K562 (cell line): ENCODE measurements around the gene IRX5. TPM values are rescaled to one million over a fixed set of nuclear protein-coding genes. Genes with fewer than 3 reads are reported as not detected.
A peak's percentile ranks its signal among the peaks of the same experiment; 100 is the strongest.

ENCODE experiments used
- ARID1B ChIP-seq: fragments of 450-650 bp; IDR thresholded peaks from 2 replicates; pipeline ENCODE4 v1.6.1; 2016; ENCODE audit warnings: antibody characterized with exemption, mild to moderate bottlenecking, inconsistent platforms
- CBFA2T2 ChIP-seq: fragments of 450-650 bp; conservative IDR thresholded peaks from 2 replicates; pipeline ENCODE4 v1.6.1; 2017; ENCODE audit warnings: mild to moderate bottlenecking
- CBFA2T3 ChIP-seq: fragments of 450-650 bp; IDR thresholded peaks from 2 replicates; pipeline ENCODE4 v1.6.1; 2017
- DNMT1 ChIP-seq: fragments of 450-650 bp; IDR thresholded peaks from 2 replicates; pipeline ENCODE4 v1.6.1; 2016; ENCODE audit warnings: antibody characterized with exemption, mild to moderate bottlenecking
- EP400 ChIP-seq: fragments of 450-650 bp; IDR thresholded peaks from 2 replicates; pipeline ENCODE4 v1.6.1; 2017; ENCODE audit warnings: antibody characterized with exemption, mild to moderate bottlenecking, moderate library complexity
- HDAC1 ChIP-seq, 2 experiments: fragments of 450-650 bp; IDR thresholded peaks; 2 replicates each; pipeline ENCODE4 v1.6.1; 2016 to 2017; ENCODE audit warnings: inconsistent platforms in 1 of 2, mild to moderate bottlenecking in 1 of 2, moderate library complexity in 1 of 2
- MCM3 ChIP-seq: fragments of 450-650 bp; IDR thresholded peaks from 2 replicates; pipeline ENCODE4 v1.6.1; 2016
- MEIS2 ChIP-seq: fragments of 450-650 bp; IDR thresholded peaks from 2 replicates; pipeline ENCODE4 v1.6.1; 2014; ENCODE audit warnings: mild to moderate bottlenecking; ENCODE audit not compliant: partially characterized antibody
- MYNN ChIP-seq, 2 experiments: sonication (generic); formaldehyde crosslinking in 1 of 2; IDR thresholded peaks; 2 replicates each; pipeline versions ENCODE4 v1.5.0 to v1.6.1; 2016 to 2020; ENCODE audit warnings: antibody characterized with exemption in 1 of 2, missing genetic modification reagents in 1 of 2
- SMARCA4 ChIP-seq: fragments of 450-650 bp; IDR thresholded peaks from 2 replicates; pipeline ENCODE4 v1.6.1; 2016
- SOX6 ChIP-seq: fragments of 450-650 bp; IDR thresholded peaks from 2 replicates; pipeline ENCODE4 v1.6.1; 2014; ENCODE audit warnings: mild to moderate bottlenecking
- TFE3 ChIP-seq: fragments of 450-650 bp; formaldehyde crosslinking; IDR thresholded peaks from 2 replicates; pipeline ENCODE4 v1.4.0; 2020; ENCODE audit warnings: mild to moderate bottlenecking, mixed read lengths
- ZNF695 ChIP-seq: fragments of 450-650 bp; formaldehyde crosslinking; IDR thresholded peaks from 2 replicates; pipeline ENCODE4 v1.4.0; 2020; ENCODE audit warnings: mild to moderate bottlenecking, moderate library complexity
- polyA plus RNA-seq, 8 experiments: library from polyadenylated mRNA; depleted of rRNA in 4 of 8; stranded (reverse) in 5 of 8; unstranded in 3 of 8; fragments of >200 nt; fragmentation: Nextera tagmentation in 2 of 8; fragmentation: Illumina TruSeq in 1 of 8; extraction: Ambion mirVana in 2 of 8; extraction: Trizol in 1 of 8; gene quantifications; 2 replicates each; pipeline versions ENCODE4 v1.2.1 to v1.2.3, GENCODE V29; 2011 to 2014; ENCODE audit warnings: inconsistent platforms in 1 of 8, missing spikeins in 1 of 8
- total RNA-seq, 7 experiments: library from RNA; depleted of rRNA in 6 of 7; stranded (reverse); fragments of >200 nt in 6 of 7; fragmentation: Illumina TruSeq in 2 of 7; extraction: Trizol in 2 of 7; gene quantifications; 2 replicates each; pipeline versions ENCODE4 v1.2.1 to v1.2.3, GENCODE V29; 2011 to 2021; ENCODE audit warnings: low replicate concordance in 1 of 7
- TF ChIP-seq, protein P1 (sequence below), 2 experiments: fragments of 450-650 bp in 1 of 2; sonication (generic) in 1 of 2; formaldehyde crosslinking in 1 of 2; IDR thresholded peaks; 2 replicates each; pipeline versions ENCODE4 v1.7.1 to v1.9.0; 2016 to 2022; ENCODE audit warnings: inconsistent platforms in 1 of 2, mild to moderate bottlenecking in 1 of 2, missing genetic modification reagents in 1 of 2
- TF ChIP-seq, protein P2 (sequence below): fragments of 450-650 bp; IDR thresholded peaks from 2 replicates; pipeline ENCODE4 v1.6.1; 2016

Gene IRX5
- total and polyA plus RNA-seq, 9 of the 15 experiments (the other 6 are each of a cell fraction or from before 2014, with no cell fraction given), result 0.20 to 4.2 (median 0.94) TPM

DNA sequence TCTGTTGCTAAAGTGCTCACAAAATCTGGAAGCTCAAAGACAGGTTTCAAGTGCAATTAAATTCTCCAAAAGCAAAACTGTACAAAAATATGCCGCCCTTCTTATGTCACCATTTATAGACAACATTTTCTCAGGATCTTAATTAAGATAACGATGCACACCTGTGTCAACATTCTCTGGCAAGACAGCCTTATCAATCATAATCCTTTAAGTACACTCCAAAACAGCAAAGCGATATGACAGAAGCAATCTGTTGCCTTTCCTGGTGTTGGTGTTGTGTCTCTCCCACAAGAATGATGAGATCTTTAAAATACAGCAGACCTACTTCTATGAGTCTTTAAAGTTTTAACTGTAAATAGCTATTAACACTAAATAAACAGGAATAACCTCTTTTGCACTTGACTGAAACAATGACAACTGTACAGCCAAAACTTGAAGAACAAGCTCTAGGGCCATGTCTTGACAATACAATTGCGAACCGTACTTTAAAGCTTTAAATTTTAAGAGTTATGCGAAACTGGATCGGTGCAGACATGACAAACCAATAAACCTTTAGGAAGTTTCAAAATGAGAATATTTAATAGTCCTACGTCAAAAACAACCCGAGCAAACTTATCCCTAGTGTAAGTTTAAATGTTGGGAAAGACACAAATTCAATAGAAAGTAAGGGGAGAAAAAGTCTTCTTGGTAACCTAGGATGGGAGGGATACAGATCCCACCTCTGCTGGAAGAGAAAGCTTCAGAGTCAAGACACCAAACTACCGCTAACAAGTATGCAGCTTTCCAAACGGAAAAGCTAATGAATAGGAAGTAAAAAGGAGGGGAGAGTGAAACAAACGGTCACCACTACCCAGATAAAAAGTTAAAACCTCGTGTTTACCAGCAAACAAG lies 3.3 kb upstream of the IRX5 start (continued):
- TF ChIP-seq, protein P1, sequence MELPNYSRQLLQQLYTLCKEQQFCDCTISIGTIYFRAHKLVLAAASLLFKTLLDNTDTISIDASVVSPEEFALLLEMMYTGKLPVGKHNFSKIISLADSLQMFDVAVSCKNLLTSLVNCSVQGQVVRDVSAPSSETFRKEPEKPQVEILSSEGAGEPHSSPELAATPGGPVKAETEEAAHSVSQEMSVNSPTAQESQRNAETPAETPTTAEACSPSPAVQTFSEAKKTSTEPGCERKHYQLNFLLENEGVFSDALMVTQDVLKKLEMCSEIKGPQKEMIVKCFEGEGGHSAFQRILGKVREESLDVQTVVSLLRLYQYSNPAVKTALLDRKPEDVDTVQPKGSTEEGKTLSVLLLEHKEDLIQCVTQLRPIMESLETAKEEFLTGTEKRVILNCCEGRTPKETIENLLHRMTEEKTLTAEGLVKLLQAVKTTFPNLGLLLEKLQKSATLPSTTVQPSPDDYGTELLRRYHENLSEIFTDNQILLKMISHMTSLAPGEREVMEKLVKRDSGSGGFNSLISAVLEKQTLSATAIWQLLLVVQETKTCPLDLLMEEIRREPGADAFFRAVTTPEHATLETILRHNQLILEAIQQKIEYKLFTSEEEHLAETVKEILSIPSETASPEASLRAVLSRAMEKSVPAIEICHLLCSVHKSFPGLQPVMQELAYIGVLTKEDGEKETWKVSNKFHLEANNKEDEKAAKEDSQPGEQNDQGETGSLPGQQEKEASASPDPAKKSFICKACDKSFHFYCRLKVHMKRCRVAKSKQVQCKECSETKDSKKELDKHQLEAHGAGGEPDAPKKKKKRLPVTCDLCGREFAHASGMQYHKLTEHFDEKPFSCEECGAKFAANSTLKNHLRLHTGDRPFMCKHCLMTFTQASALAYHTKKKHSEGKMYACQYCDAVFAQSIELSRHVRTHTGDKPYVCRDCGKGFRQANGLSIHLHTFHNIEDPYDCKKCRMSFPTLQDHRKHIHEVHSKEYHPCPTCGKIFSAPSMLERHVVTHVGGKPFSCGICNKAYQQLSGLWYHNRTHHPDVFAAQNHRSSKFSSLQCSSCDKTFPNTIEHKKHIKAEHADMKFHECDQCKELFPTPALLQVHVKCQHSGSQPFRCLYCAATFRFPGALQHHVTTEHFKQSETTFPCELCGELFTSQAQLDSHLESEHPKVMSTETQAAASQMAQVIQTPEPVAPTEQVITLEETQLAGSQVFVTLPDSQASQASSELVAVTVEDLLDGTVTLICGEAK (IDR thresholded peaks at IDR 0.05), result peak; percentile 51; the same call in 1 of the 2 replicates
- TF ChIP-seq, protein P1 (CRISPR knock-in tag; IDR thresholded peaks at IDR 0.05), result no peak
- peak; percentile 84 for TF ChIP-seq MEIS2
- no peak for TF ChIP-seq ZNF695
- peak; percentile 67 for TF ChIP-seq ARID1B
- no peak for TF ChIP-seq MCM3
- peak; percentile 66 for TF ChIP-seq SMARCA4
- peak; percentile 60 for TF ChIP-seq CBFA2T2
- peak; percentile 77 for TF ChIP-seq CBFA2T3
- TF ChIP-seq MYNN (IDR thresholded peaks at IDR 0.05), result no peak
- TF ChIP-seq MYNN (CRISPR knock-in tag; IDR thresholded peaks at IDR 0.05), result no peak
- TF ChIP-seq SOX6, result peak; percentile 48; the same call in 1 of the 2 replicates
- no peak for TF ChIP-seq TFE3 (CRISPR knock-in tag)
- TF ChIP-seq, protein P2, sequence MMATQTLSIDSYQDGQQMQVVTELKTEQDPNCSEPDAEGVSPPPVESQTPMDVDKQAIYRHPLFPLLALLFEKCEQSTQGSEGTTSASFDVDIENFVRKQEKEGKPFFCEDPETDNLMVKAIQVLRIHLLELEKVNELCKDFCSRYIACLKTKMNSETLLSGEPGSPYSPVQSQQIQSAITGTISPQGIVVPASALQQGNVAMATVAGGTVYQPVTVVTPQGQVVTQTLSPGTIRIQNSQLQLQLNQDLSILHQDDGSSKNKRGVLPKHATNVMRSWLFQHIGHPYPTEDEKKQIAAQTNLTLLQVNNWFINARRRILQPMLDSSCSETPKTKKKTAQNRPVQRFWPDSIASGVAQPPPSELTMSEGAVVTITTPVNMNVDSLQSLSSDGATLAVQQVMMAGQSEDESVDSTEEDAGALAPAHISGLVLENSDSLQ, result peak; percentile 45
- TF ChIP-seq DNMT1, result no peak
- TF ChIP-seq EP400, result no peak
- TF ChIP-seq HDAC1 (IDR thresholded peaks at IDR 0.05), result peak in 1 of 2 experiments; percentile 42; a peak in 2 of 4 replicates
